Measurements from ENCODE around the gene OR10V1. TPM values are rescaled to one million over a fixed set of nuclear protein-coding genes. Genes with fewer than 3 reads are reported as not detected.

The OR10V1 gene
- total RNA-seq, 6 experiments from 2014 or later: not detected

- TF ChIP-seq CTCF (IDR thresholded peaks at IDR 0.05): no peak
- Mint-ChIP-seq H3K4me1 (ENCODE audit: low read depth) (peaks cover 29% of the 10 kb centered on the region), H3K4me3 (no peak overlapping the region), H3K36me3 (ENCODE audit: low read depth) (no peaks in the 10 kb centered on the region), H3K27me3 (ENCODE audit: insufficient read depth) (peaks cover 2% of the 10 kb centered on the region; the same call in 1 of the 2 replicates), H3K9me3 (no peaks in the 10 kb centered on the region), H3K27ac (peak overlapping the region; percentile 67; the same call in 1 of the 2 replicates)
- no peak for DNase-seq
Measured at GRCh38 chr11:59679347-59679746, 34.3 kb downstream of the OR10V1 start.

DNA sequence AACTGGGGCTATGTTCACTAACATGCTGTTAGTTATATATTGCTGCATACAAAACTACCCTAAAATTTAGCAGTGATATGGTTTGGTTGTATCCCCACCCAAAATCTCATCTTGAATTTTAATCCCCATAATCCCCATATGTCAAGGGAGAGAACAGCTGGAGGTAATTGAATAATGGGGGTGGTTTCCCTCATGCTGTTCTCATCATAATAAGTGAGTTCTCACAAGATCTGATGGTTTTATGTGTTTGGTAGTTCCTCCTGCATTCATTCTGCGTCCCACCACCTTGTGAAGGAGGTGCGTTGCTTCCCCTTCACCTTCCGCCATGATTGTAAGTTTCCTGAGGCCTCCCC, 34.9 kb downstream of the OR10V1 start:
- Mint-ChIP-seq H3K36me3 (ENCODE audit: low read depth) (no peaks in the 10 kb centered on the region), H3K4me1 (ENCODE audit: low read depth) (peaks cover 29% of the 10 kb centered on the region), H3K27ac (peak overlapping the region; percentile 67), H3K27me3 (ENCODE audit: insufficient read depth) (peaks cover 2% of the 10 kb centered on the region; the same call in 1 of the 2 replicates), H3K4me3 (no peak overlapping the region), H3K9me3 (no peaks in the 10 kb centered on the region)
- TF ChIP-seq CTCF (IDR thresholded peaks at IDR 0.05): no peak
- DNase-seq: no peak

GRCh38 chr11:59678118-59678812, 35.4 kb downstream of the OR10V1 start:
- TF ChIP-seq CTCF (IDR thresholded peaks at IDR 0.05): peak; percentile 67
- Mint-ChIP-seq H3K9me3 (no peaks in the 10 kb centered on the region), H3K4me3 (no peak overlapping the region), H3K4me1 (ENCODE audit: low read depth) (peaks cover 29% of the 10 kb centered on the region), H3K36me3 (ENCODE audit: low read depth) (no peaks in the 10 kb centered on the region), H3K27me3 (ENCODE audit: insufficient read depth) (peaks cover 2% of the 10 kb centered on the region; the same call in 1 of the 2 replicates), H3K27ac (peak overlapping the region; percentile 67)
- DNase-seq: peak; percentile 35

DNA sequence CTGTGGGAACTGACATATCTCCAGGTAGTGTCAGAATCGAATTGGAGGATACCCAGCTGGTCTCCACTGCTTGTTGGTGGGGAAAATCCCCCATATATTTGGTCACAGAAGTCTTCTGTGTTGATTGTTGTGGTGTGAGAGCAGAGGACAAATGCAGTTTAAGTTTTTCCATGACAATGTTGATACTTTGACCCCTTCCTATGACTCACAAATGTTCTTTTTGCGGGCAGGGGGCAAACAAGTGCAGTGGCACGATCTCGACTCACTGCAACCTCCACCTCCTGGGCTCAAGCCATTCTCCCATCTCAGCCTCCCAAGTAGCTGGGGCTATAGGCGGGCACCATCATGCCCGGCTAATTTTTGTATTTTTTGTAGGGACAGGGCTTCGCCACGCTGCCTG, 37.4 kb downstream of the OR10V1 start:
- DNase-seq: no peak
- H3K27ac Mint-ChIP-seq: no peak overlapping the region
- H3K9me3 Mint-ChIP-seq: no peaks in the 10 kb centered on the region
- H3K4me1 Mint-ChIP-seq (ENCODE audit: low read depth): peaks cover 29% of the 10 kb centered on the region
- H3K4me3 Mint-ChIP-seq: no peak overlapping the region
- peaks cover 2% of the 10 kb centered on the region; the same call in 1 of the 2 replicates for H3K27me3 Mint-ChIP-seq (ENCODE audit: insufficient read depth)
- no peaks in the 10 kb centered on the region for H3K36me3 Mint-ChIP-seq (ENCODE audit: low read depth)
- no peak for TF ChIP-seq CTCF (IDR thresholded peaks at IDR 0.05)

- DNase-seq: no peak
- H3K4me1 Mint-ChIP-seq (ENCODE audit: low read depth): peaks cover 27% of the 10 kb centered on the region
- H3K4me3 Mint-ChIP-seq: no peak overlapping the region
- peaks cover 2% of the 10 kb centered on the region; the same call in 1 of the 2 replicates for H3K27me3 Mint-ChIP-seq (ENCODE audit: insufficient read depth)
- no peaks in the 10 kb centered on the region for H3K36me3 Mint-ChIP-seq (ENCODE audit: low read depth)
- no peak overlapping the region for H3K27ac Mint-ChIP-seq
- H3K9me3 Mint-ChIP-seq: no peaks in the 10 kb centered on the region
- TF ChIP-seq CTCF (IDR thresholded peaks at IDR 0.05): no peak
Measured at GRCh38 chr11:59674291-59674690, 39.4 kb downstream of the OR10V1 start.
